ENCODE measurements around the gene KCNN3. TPM values are rescaled to one million over a fixed set of nuclear protein-coding genes. Genes with fewer than 3 reads are reported as not detected.

Gene KCNN3
- total RNA-seq, 1 donor from 2014 or later, result 0.28 TPM

DNA sequence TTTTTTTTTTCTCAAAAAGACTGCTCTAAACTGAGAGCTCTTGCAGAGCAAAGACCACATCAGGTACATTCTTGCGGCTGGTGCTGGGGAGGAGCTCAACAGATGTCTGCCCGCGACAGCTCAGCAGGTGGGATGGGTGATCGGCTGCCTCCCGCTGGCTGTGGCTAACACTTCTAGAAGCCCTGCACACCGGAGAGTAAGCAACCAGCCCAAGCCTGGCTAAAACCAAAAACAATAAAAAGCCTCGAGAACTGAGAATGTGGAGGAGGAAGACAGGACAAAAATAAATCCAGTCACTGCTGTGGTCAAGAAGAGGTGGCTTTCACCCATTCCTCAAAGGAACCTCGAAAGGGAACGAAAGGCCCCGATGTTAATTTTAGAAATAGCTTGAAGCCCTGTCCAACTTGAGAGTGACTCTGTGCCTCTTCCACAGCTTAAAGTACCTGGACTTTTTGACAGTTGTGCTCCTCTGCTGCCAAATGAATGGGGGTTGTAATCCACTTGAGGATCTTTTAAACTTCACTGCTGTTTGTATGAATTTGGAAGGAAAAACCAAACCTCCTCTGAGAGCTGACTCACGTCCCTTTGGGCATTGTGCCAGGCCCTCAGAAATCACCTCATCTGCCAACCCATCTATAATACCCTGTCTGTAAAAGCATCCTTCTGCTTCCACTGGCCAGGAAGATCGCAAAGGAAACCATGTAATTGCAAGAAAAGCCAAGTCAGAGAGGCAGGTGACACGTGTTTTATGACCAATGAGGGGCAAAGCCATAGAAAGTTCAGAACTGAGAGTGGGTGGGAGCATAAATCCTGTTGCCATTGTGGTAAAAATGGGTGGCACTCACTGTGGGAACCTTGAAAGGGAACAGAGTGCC, 78.6 kb downstream of the KCNN3 start:
- no peak for ATAC-seq

- no peak for ATAC-seq
These were observed 81.2 kb downstream of the KCNN3 start for GRCh38 chr1:154788886-154789285.

GRCh38 chr1:154788110-154788870, 81.8 kb downstream of the KCNN3 start:
- no peak for ATAC-seq

GRCh38 chr1:154786804-154787570, 83.1 kb downstream of the KCNN3 start:
- ATAC-seq, result no peak

GRCh38 chr1:154784924-154785531, 85.1 kb downstream of the KCNN3 start:
- peak; percentile 60 for ATAC-seq

GRCh38 chr1:154784416-154784815, 85.7 kb downstream of the KCNN3 start:
- ATAC-seq, result no peak

- ATAC-seq, result no peak
These were observed 86.1 kb downstream of the KCNN3 start for GRCh38 chr1:154783976-154784375.

- no peak for ATAC-seq
These were observed 89.5 kb downstream of the KCNN3 start for GRCh38 chr1:154780541-154780940.

DNA sequence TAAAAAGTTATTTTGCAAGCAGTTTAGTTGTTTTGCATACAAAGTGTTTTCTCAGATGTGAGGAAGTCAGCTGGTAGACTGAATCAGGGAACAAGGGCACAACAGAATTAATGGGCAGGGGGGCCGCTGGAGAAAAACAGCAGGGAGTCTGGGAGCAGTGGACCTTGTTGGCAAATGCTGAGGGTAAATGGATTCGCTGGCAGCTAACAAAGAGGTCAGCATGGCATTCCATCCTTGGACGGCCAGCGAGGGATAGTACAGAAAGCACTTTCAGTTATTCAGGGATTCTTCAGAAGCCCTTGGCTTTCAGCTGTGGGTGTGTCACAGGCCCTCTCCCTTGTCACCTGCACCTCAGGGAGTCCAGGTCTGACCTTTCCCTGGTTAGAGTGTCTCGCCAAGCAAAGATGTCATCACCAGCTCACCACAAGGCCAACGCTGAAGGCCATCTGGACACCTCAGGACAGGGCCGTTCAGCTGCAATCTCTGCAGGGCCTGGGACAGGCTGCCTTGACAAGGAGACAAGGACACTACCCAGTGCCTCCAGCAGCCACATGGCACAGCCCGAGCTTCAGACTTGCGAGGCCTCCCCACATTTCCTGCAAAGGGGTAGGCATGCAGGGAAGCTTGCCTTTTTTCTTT, 90.4 kb downstream of the KCNN3 start:
- ATAC-seq, result no peak

GRCh38 chr1:154778944-154779343, 91.1 kb downstream of the KCNN3 start:
- ATAC-seq, result no peak

DNA sequence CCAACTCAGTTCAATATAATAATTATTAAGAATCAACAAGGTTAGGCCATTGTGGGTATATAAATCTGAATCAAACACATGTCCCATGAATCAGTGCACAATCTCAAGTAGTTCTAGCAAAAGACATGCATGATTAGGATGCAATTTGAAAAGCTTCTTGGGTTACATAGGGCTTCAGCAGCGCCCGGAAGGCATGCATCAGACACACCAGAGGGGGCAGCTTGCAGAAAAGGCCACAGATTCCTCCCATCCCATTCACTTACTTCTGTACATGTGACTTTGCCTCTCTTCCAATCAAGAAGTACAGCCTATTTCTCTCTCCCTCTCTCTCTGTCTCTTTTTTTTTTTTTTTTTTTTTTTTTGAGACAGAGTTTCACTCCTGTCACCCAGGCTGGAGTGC, 91.8 kb downstream of the KCNN3 start:
- ATAC-seq, result no peak

DNA sequence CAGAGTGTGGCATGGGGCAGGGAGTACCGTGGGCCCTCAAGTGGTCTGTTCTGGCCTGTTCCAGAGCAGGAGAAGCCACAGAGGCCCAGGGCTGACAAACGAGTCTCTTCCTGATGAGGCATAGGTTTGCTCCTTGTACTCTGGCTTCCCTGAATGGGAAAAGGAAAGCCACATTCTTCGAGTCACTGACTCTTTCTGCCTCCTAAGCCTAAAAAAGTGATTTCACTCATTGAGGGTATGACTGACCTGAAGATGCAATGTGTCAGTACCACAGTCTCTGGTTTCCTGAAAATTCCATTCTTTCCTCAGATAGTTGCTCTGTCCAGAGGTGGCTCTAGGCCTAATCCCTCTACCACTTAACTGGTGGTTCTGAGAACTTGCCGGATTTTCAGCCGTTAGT, 92.3 kb downstream of the KCNN3 start:
- no peak for ATAC-seq

DNA sequence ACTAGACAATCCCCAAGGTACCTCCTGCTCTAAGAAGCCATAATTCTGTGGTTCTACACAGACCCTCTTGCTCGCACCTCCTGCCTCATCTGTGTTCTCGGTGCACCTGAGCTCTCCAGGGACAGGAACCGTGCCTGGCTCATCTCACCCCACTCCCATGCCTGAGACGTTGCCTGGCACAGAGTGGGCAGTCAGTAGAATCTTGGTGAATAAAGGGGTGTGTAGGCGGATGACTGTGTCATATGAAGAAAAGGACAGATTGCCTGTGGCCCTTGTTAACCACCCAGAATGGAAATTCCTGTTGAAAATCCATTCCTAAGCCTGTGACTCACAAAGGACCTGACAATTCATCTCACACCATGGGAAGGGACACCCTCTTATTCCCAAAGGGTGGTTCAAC, 92.9 kb downstream of the KCNN3 start:
- ATAC-seq, result no peak

DNA sequence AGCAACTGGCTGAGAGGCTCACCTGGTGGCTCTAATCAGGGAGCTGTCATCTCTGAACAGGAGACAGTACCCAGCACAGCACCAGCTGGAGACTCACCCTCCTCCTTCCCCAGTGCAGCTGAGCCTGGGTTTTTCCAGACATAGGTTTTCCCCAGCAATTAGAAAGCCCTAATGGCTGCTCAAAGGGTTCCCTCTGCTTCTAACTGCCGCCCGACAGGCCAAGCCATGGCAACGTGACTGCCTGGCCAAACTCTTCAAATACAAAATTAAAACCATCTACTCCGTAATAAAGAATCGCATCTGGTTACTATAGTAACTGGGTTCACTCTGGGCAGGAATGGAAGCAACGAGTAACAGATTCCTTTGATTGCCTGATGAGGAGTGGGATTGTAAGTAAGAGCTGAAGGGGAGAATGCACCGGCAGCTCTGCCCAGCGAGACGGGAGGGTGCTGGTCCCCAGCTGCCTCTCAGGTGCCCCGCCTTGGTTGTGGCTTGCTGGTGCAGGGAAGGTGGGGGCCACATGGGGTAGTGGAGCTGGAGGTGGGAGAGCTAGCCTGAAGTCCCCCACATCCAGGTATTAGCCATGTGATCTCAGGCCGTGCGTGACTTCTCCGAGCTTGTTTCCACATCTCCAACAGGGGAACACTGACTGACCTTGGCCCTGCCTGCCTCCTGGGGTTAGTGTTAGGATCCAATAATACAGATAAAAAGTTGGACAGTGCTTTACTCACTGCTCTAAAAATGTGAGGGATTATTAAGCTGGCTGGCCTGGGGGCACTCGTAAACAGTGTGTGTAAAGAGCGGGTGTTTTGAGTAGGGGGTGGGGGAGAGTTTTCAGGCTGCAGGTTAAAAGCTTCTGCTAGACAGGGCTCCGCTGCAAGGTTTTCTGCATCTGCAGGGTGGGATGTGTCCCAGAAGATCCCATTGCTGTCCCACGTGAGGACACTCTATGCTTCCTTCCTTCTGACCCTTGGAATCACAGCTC, 94.2 kb downstream of the KCNN3 start:
- no peak for ATAC-seq

GRCh38 chr1:154774175-154774855, 95.8 kb downstream of the KCNN3 start:
- no peak for ATAC-seq

GRCh38 chr1:154773551-154773950, 96.5 kb downstream of the KCNN3 start:
- ATAC-seq, result no peak

- no peak for ATAC-seq
These were observed 97.2 kb downstream of the KCNN3 start for GRCh38 chr1:154772606-154773506.

DNA sequence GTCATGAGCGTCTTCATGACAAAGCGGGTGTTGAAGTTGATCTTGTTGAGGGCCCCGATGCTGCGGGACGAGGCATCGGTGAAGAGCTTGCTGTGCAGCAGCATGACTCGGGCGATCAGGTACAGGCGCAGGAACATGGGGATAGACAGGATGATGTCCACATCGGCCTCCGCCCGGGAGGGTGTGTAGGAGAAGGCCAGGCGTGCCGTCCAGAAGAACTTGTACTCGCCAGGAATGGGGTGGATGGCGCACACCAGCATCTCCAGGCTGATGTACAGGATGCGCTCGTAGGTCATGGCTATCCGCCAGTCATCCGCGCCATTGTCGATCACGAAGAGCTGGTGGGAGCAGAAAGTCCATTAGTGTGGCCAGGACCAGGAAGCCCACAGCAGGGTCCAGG, 98.0 kb downstream of the KCNN3 start:
- ATAC-seq, result no peak
